ENCODE measurements around the gene SREK1. TPM values are rescaled to one million over a fixed set of nuclear protein-coding genes. Genes with fewer than 3 reads are reported as not detected.

SREK1 gene
- polyA plus RNA-seq, 1 donor (not counting 4 experiments of a cell fraction or from before 2014, with no cell fraction given) = 47.5 TPM

- H3K36me3 ChIP-seq (ENCODE audit: control insufficient read depth in 2 of 2, extremely low read depth in 1 of 2, insufficient read depth in 2 of 2, low read length in 2 of 2) = no peaks in the 10 kb centered on the region
- no peak overlapping the region for H3K27ac ChIP-seq (ENCODE audit: control insufficient read depth, insufficient read depth, low read length)
- H3K9me1 ChIP-seq (ENCODE audit: control insufficient read depth, extremely low read depth, insufficient read depth, low read length) = no peaks in the 10 kb centered on the region
- H4K20me1 ChIP-seq (ENCODE audit: control insufficient read depth, extremely low read depth, insufficient read depth, low read length) = no peaks in the 10 kb centered on the region
- FAIRE-seq (no peak), DNase-seq (ENCODE audit: low read depth, low spot score) (no peak)
- no peak overlapping the region for H3K4me2 ChIP-seq (ENCODE audit: control insufficient read depth, extremely low read depth, insufficient read depth, low read depth, low read length)
- dilution Hi-C loops (cut with MboI; ENCODE audit: extremely low pct_ligation_motif_present, low sequenced_read_pairs) = no loop called here
- no peak for TF ChIP-seq EZH2 (IDR thresholded peaks at IDR 0.05; ENCODE audit: low read length)
- TF ChIP-seq, protein P1, sequence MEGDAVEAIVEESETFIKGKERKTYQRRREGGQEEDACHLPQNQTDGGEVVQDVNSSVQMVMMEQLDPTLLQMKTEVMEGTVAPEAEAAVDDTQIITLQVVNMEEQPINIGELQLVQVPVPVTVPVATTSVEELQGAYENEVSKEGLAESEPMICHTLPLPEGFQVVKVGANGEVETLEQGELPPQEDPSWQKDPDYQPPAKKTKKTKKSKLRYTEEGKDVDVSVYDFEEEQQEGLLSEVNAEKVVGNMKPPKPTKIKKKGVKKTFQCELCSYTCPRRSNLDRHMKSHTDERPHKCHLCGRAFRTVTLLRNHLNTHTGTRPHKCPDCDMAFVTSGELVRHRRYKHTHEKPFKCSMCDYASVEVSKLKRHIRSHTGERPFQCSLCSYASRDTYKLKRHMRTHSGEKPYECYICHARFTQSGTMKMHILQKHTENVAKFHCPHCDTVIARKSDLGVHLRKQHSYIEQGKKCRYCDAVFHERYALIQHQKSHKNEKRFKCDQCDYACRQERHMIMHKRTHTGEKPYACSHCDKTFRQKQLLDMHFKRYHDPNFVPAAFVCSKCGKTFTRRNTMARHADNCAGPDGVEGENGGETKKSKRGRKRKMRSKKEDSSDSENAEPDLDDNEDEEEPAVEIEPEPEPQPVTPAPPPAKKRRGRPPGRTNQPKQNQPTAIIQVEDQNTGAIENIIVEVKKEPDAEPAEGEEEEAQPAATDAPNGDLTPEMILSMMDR (optimal IDR thresholded peaks at IDR 0.05 in 1 of 3, IDR thresholded peaks at IDR 0.05 in 1 of 3, conservative IDR thresholded peaks at IDR 0.05 in 1 of 3; ENCODE audit: extremely low read depth in 1 of 3, insufficient read depth in 2 of 3, low read length in 3 of 3) = no peak
- H3K27me3 ChIP-seq (ENCODE audit: control insufficient read depth, extremely low read depth, insufficient read depth, low read length) = no peaks in the 10 kb centered on the region
- no peak overlapping the region for H2AFZ ChIP-seq (ENCODE audit: control insufficient read depth, low read length)
- H3K4me1 ChIP-seq (ENCODE audit: control insufficient read depth, extremely low read depth, insufficient read depth, low read length) = peaks cover 19% of the 10 kb centered on the region
- no peak overlapping the region for H3K4me3 ChIP-seq (ENCODE audit: control insufficient read depth in 2 of 3, extremely low read depth in 1 of 3, insufficient read depth in 2 of 3, low read depth in 1 of 3, low read length in 3 of 3)
- H3K9me3 ChIP-seq (ENCODE audit: control insufficient read depth, low read depth, low read length) = no peaks in the 10 kb centered on the region
- H3K79me2 ChIP-seq (ENCODE audit: control insufficient read depth, insufficient read depth, low read length) = no peaks in the 10 kb centered on the region
- no peak overlapping the region for H3K9ac ChIP-seq (ENCODE audit: control insufficient read depth, extremely low read depth, insufficient read depth, low read length)
Measured at GRCh38 chr5:66206465-66206864, 62.4 kb downstream of the SREK1 start.

DNA sequence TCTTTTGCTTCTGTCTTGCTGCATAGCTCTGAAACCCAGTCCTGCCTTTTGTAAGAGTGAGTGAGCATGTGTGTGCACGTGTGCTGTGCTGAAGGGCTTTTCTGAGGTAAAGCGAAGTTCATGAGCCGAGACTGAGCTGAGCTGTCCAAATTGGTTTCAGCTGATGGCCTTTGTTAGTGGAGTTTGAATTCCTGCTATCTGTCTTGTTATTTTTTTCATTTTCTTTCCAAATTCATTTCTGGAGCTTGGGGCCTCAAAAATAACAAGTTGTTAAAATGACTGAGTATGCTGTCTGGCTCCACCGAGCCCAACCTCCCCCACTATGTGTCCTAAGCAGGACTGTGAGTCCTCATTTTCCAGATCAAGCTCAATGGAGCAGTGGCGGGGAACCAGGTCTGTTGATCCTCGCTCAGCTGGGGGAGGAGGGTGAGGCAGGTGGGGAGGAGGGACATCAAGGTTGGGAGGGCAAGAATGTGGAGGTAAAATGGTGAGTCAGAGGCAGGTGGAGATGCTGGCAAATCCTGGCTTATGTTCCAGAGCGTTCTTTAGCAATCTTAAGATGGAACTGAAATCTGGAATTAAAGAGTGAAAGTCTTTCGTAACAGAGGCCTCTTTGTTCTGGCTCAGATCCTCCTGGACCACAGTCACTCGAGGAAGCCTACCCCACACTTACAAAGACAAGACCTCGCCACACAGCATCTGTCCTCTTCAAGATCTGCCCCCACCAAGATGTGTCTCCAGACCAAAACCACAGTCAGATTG lies 63.9 kb downstream of the SREK1 start:
- no peak overlapping the region for H3K27ac ChIP-seq (ENCODE audit: control insufficient read depth, insufficient read depth, low read length)
- H2AFZ ChIP-seq (ENCODE audit: control insufficient read depth, low read length) = no peak overlapping the region

More for the DNA sequence above, 63.9 kb downstream of the SREK1 start:
- H3K9ac ChIP-seq (ENCODE audit: control insufficient read depth, extremely low read depth, insufficient read depth, low read length) = no peak overlapping the region
- no peaks in the 10 kb centered on the region for H3K9me3 ChIP-seq (ENCODE audit: control insufficient read depth, low read depth, low read length)
- dilution Hi-C loops (cut with MboI; ENCODE audit: extremely low pct_ligation_motif_present, low sequenced_read_pairs) = no loop called here
- no peak for TF ChIP-seq EZH2 (IDR thresholded peaks at IDR 0.05; ENCODE audit: low read length)
- TF ChIP-seq, protein P1 (optimal IDR thresholded peaks at IDR 0.05 in 1 of 3, IDR thresholded peaks at IDR 0.05 in 1 of 3, conservative IDR thresholded peaks at IDR 0.05 in 1 of 3; ENCODE audit: extremely low read depth in 1 of 3, insufficient read depth in 2 of 3, low read length in 3 of 3) = no peak
- FAIRE-seq = peak; percentile 71
- no peak overlapping the region for H3K4me2 ChIP-seq (ENCODE audit: control insufficient read depth, extremely low read depth, insufficient read depth, low read depth, low read length)
- no peaks in the 10 kb centered on the region for H3K79me2 ChIP-seq (ENCODE audit: control insufficient read depth, insufficient read depth, low read length)
- no peak overlapping the region for H3K4me3 ChIP-seq (ENCODE audit: control insufficient read depth in 2 of 3, extremely low read depth in 1 of 3, insufficient read depth in 2 of 3, low read depth in 1 of 3, low read length in 3 of 3)
- H3K9me1 ChIP-seq (ENCODE audit: control insufficient read depth, extremely low read depth, insufficient read depth, low read length) = no peaks in the 10 kb centered on the region
- H3K27me3 ChIP-seq (ENCODE audit: control insufficient read depth, extremely low read depth, insufficient read depth, low read length) = no peaks in the 10 kb centered on the region
- no peaks in the 10 kb centered on the region for H4K20me1 ChIP-seq (ENCODE audit: control insufficient read depth, extremely low read depth, insufficient read depth, low read length)
- no peak for DNase-seq (ENCODE audit: low read depth, low spot score)
- H3K36me3 ChIP-seq (ENCODE audit: control insufficient read depth in 2 of 2, extremely low read depth in 1 of 2, insufficient read depth in 2 of 2, low read length in 2 of 2) = no peaks in the 10 kb centered on the region
- peaks cover 19% of the 10 kb centered on the region for H3K4me1 ChIP-seq (ENCODE audit: control insufficient read depth, extremely low read depth, insufficient read depth, low read length)

All from keratinocyte (primary cell).